GM12891 (cell line): ENCODE results near the gene SCAMP3.

Experiments
- POLR2A ChIP-seq: IDR thresholded peaks from 2 replicates; pipeline ENCODE4 v1.6.1; 2011; ENCODE audit warnings: low read depth, low read length, control low read depth
- POLR2AphosphoS5 ChIP-seq: IDR thresholded peaks from 2 replicates; pipeline ENCODE4 v1.6.1; 2011; ENCODE audit warnings: low read depth, low read length, control low read depth
- SPI1 ChIP-seq: IDR thresholded peaks from 2 replicates; pipeline ENCODE4 v1.6.1; 2011; ENCODE audit warnings: low read depth, low read length, control low read depth
- TAF1 ChIP-seq: IDR thresholded peaks from 2 replicates; pipeline ENCODE4 v1.6.1; 2011; ENCODE audit warnings: low read depth, low read length, control low read depth

DNA sequence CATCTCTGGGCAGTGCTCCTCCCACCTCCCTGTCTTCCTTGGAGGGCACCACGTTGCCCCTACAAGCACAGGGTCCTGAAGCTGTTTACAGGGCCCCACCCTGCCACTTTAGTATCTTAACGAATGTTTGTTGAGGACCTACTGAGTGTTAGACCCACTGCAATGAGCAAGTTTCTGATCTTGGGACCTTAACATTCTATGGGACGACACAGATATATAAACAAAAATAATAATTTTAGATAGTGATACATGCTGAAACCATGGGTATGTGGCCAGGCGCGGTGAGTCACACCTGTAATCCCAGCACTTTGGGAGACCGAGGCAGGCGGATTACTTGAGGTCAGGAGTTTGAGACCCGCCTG is 17.0 kb downstream of the SCAMP3 start:
- TF ChIP-seq POLR2A (no peak), TAF1 (no peak), POLR2AphosphoS5 (no peak), SPI1 (no peak)
